H9 (cell line): ENCODE measurements around the gene PNKD. TPM values are rescaled to one million over a fixed set of nuclear protein-coding genes. Genes with fewer than 3 reads are reported as not detected.
A peak's percentile ranks its signal among the peaks of the same experiment; 100 is the strongest.

Source experiments
- DNase-seq: peaks from one replicate; pipeline ENCODE4 v3.0.0-alpha.2; 2017
- H2AFZ ChIP-seq: one replicate; pipeline ENCODE4 v1.6.1; 2013; ENCODE audit warnings: mild to moderate bottlenecking, low read length, control low read depth, moderate library complexity
- H2AK5ac ChIP-seq: 2 replicates; pipeline ENCODE4 v1.6.1; 2013; ENCODE audit warnings: low read length, control low read depth, mixed read lengths; ENCODE audit not compliant: insufficient read length
- H2BK120ac ChIP-seq: one replicate; pipeline ENCODE4 v1.6.1; 2013; ENCODE audit warnings: low read depth, mild to moderate bottlenecking, low read length, control low read depth, inconsistent platforms; ENCODE audit not compliant: poor library complexity, severe bottlenecking
- H2BK12ac ChIP-seq: 2 replicates; pipeline ENCODE4 v1.6.1; 2013; ENCODE audit warnings: low read length, control low read depth, mixed read lengths, low read depth; ENCODE audit not compliant: insufficient read length
- H2BK15ac ChIP-seq: 2 replicates; pipeline ENCODE4 v1.6.1; 2013; ENCODE audit warnings: low read depth, low read length, control low read depth
- H2BK20ac ChIP-seq: one replicate; pipeline ENCODE4 v1.6.1; 2013; ENCODE audit warnings: low read depth, mild to moderate bottlenecking, low read length, control low read depth, inconsistent platforms; ENCODE audit not compliant: poor library complexity, severe bottlenecking
- H2BK5ac ChIP-seq: 2 replicates; pipeline ENCODE4 v1.6.1; 2013; ENCODE audit warnings: low read length, control low read depth, mixed read lengths; ENCODE audit not compliant: insufficient read length
- H3K14ac ChIP-seq: 2 replicates; pipeline ENCODE4 v1.6.1; 2013; ENCODE audit warnings: low read length, control low read depth; ENCODE audit not compliant: insufficient read depth
- H3K18ac ChIP-seq: 2 replicates; pipeline ENCODE4 v1.6.1; 2013; ENCODE audit warnings: low read depth, mild to moderate bottlenecking, mixed read lengths, low read length, control low read depth; ENCODE audit not compliant: insufficient read length
- H3K23ac ChIP-seq: 2 replicates; pipeline ENCODE4 v1.6.1; 2013; ENCODE audit warnings: low read length, control low read depth, mixed read lengths, low read depth; ENCODE audit not compliant: insufficient read length
- H3K23me2 ChIP-seq: 2 replicates; pipeline ENCODE4 v1.6.1; 2013; ENCODE audit warnings: low read depth, mild to moderate bottlenecking, mixed read lengths, low read length, control low read depth; ENCODE audit not compliant: insufficient read length, poor library complexity, severe bottlenecking
- H3K27ac ChIP-seq: 2 replicates; pipeline ENCODE4 v1.5.1; 2013; ENCODE audit warnings: low read length, control low read depth, mixed read lengths, low read depth; ENCODE audit not compliant: insufficient read length
- H3K27me3 ChIP-seq: 2 replicates; pipeline ENCODE4 v1.6.1; 2013; ENCODE audit warnings: low read length, control low read depth, inconsistent platforms; ENCODE audit not compliant: insufficient read depth
- H3K4ac ChIP-seq: 2 replicates; pipeline ENCODE4 v1.6.1; 2013; ENCODE audit warnings: low read depth, mild to moderate bottlenecking, control low read depth, inconsistent platforms, low read length, moderate library complexity
- H3K4me1 ChIP-seq: 2 replicates; pipeline ENCODE4 v1.6.1; 2013; ENCODE audit warnings: low read length, control low read depth, inconsistent platforms; ENCODE audit not compliant: insufficient read depth
- H3K4me2 ChIP-seq: 2 replicates; pipeline ENCODE4 v1.6.1; 2013; ENCODE audit warnings: low read length, control low read depth, mixed read lengths; ENCODE audit not compliant: insufficient read length, insufficient read depth
- H3K56ac ChIP-seq: 2 replicates; pipeline ENCODE4 v1.6.1; 2013; ENCODE audit warnings: low read depth, mild to moderate bottlenecking, mixed read lengths, low read length, control low read depth; ENCODE audit not compliant: insufficient read length
- H3K79me1 ChIP-seq: 2 replicates; pipeline ENCODE4 v1.6.1; 2013; ENCODE audit warnings: low read depth, mild to moderate bottlenecking, moderate library complexity, low read length, control low read depth, inconsistent platforms; ENCODE audit not compliant: insufficient read depth, poor library complexity, severe bottlenecking
- H3K79me2 ChIP-seq: 2 replicates; pipeline ENCODE4 v1.6.1; 2013; ENCODE audit warnings: low read length, control low read depth, inconsistent platforms; ENCODE audit not compliant: insufficient read depth
- H3K9ac ChIP-seq: 2 replicates; pipeline ENCODE4 v1.6.1; 2013; ENCODE audit warnings: low read length, control low read depth, mixed read lengths; ENCODE audit not compliant: insufficient read length; ENCODE audit errors: extremely low read depth
- H3K9me3 ChIP-seq: one replicate; pipeline ENCODE4 v1.6.1; 2013; ENCODE audit warnings: low read depth, low read length, inconsistent platforms; ENCODE audit not compliant: control insufficient read depth
- H3T11ph ChIP-seq: one replicate; pipeline ENCODE4 v1.6.1; 2013; ENCODE audit warnings: mild to moderate bottlenecking, low read length, control low read depth, inconsistent platforms
- H4K20me1 ChIP-seq: one replicate; pipeline ENCODE4 v1.6.1; 2013; ENCODE audit not compliant: control insufficient read depth, insufficient read length, insufficient read depth
- H4K5ac ChIP-seq: 2 replicates; pipeline ENCODE4 v1.6.1; 2013; ENCODE audit warnings: low read depth, mild to moderate bottlenecking, mixed read lengths, low read length, control low read depth; ENCODE audit not compliant: insufficient read length
- H4K8ac ChIP-seq: replicated peaks from 2 replicates; pipeline ENCODE4 v1.6.1; 2013; ENCODE audit warnings: low read length, control low read depth, mixed read lengths, low read depth; ENCODE audit not compliant: insufficient read length
- H4K91ac ChIP-seq: 2 replicates; pipeline ENCODE4 v1.6.1; 2013; ENCODE audit warnings: low read depth, mild to moderate bottlenecking, moderate library complexity, mixed read lengths, low read length, control low read depth; ENCODE audit not compliant: insufficient read length
- H3K27ac Mint-ChIP-seq, 3 experiments: 2 replicates in 2 of 3; 3 replicates in 1 of 3; pipeline ENCODE4 v1.8.0; 2020 to 2021; ENCODE audit warnings: mixed read lengths in 3 of 3, mild to moderate bottlenecking in 1 of 3, moderate library complexity in 1 of 3
- H3K27me3 Mint-ChIP-seq: 2 replicates; pipeline ENCODE4 v1.8.0; 2021; ENCODE audit warnings: low read depth, mild to moderate bottlenecking, moderate library complexity, mixed read lengths
- H3K36me3 Mint-ChIP-seq, 3 experiments: 2 replicates in 2 of 3; 3 replicates in 1 of 3; pipeline ENCODE4 v1.8.0; 2020 to 2021; ENCODE audit warnings: low read depth in 3 of 3, mixed read lengths in 3 of 3; ENCODE audit not compliant: insufficient read depth in 1 of 3
- H3K4me1 Mint-ChIP-seq, 2 experiments: 2 replicates each; pipeline ENCODE4 v1.8.0; 2020; ENCODE audit warnings: mixed read lengths in 2 of 2
- H3K4me3 Mint-ChIP-seq, 2 experiments: 2 replicates in 1 of 2; 3 replicates in 1 of 2; pipeline ENCODE4 v1.8.0; 2020 to 2021; ENCODE audit warnings: mild to moderate bottlenecking in 2 of 2, mixed read lengths in 2 of 2, moderate library complexity in 1 of 2
- H3K9me3 Mint-ChIP-seq, 2 experiments: 2 replicates in 1 of 2; 3 replicates in 1 of 2; pipeline ENCODE4 v1.8.0; 2020; ENCODE audit warnings: mild to moderate bottlenecking in 2 of 2, mixed read lengths in 2 of 2, moderate library complexity in 1 of 2
- CTCF ChIP-seq: fragments of 200-600 bp; sonication (generic); conservative IDR thresholded peaks from 3 replicates; pipeline ENCODE4 v1.8.0; 2021; ENCODE audit warnings: antibody characterized with exemption, mild to moderate bottlenecking
- WGBS: extraction: QIAGEN DNeasy Blood & Tissue Kit; methylation state at CpG from one replicate; pipeline ENCODE4 v1.1.7; 2013; ENCODE audit warnings: missing lambda C conversion rate, low lambda C conversion rate, mixed read lengths; ENCODE audit not compliant: insufficient read length; ENCODE audit errors: extremely low coverage; 5-methylcytosine and 5-hydroxymethylcytosine counted together
- total RNA-seq: library from RNA; stranded (reverse); gene quantifications from 2 replicates; pipeline ENCODE4 v1.2.1, GENCODE V29; 2021

Gene PNKD
- total RNA-seq, 1 experiment from 2014 or later, result 31.6 TPM

- Histone ChIP-seq H2BK5ac (no peak overlapping the region), H2AK5ac (no peak overlapping the region), H4K8ac (no peak overlapping the region), H3T11ph (no peak overlapping the region), H3K18ac (no peak overlapping the region), H4K91ac (no peak overlapping the region), H3K9me3 (no peaks in the 10 kb centered on the region), H3K9ac (no peak overlapping the region), H4K20me1 (no peaks in the 10 kb centered on the region), H3K27me3 (no peaks in the 10 kb centered on the region), H3K14ac (no peak overlapping the region), H2BK20ac (no peak overlapping the region), H2BK12ac (no peak overlapping the region), H3K4me1 (0 out of 2 replicates have a peak, but pooled peaks cover 2% of the 10 kb centered on the region), H3K79me1 (no peaks in the 10 kb centered on the region), H3K23me2 (peaks cover 7% of the 10 kb centered on the region), H3K27ac (no peak overlapping the region), H4K5ac (no peak overlapping the region), H3K4ac (no peak overlapping the region), H3K23ac (no peak overlapping the region), H3K4me2 (no peak overlapping the region), H3K79me2 (no peaks in the 10 kb centered on the region), H2AFZ (no peak overlapping the region), H2BK15ac (no peak overlapping the region), H3K56ac (no peak overlapping the region), H2BK120ac (no peak overlapping the region)
- Mint-ChIP-seq H3K9me3 (no peaks in the 10 kb centered on the region), H3K27me3 (peaks cover 1% of the 10 kb centered on the region), H3K4me1 (peaks cover 40 to 46% of the 10 kb centered on the region in 2 experiments), H3K4me3 (no peak overlapping the region), H3K36me3 (no peaks in the 10 kb centered on the region), H3K27ac (peak overlapping the region in 1 of 3 experiments; percentile 28; a peak in 3 of 7 replicates)
- no peak for TF ChIP-seq CTCF
- WGBS, result no CpG with 5 or more reads among the region's 7 CpGs
- DNase-seq, result no peak
These were observed 24.7 kb downstream of the PNKD start for GRCh38 chr2:218295029-218295428.
